B cell (primary cell): Measurements from ENCODE around the gene ZDHHC1.

Source experiments
- EZH2 ChIP-seq: IDR thresholded peaks from 2 replicates; pipeline ENCODE4 v1.6.1; 2012; ENCODE audit warnings: borderline replicate concordance, low read depth, mild to moderate bottlenecking, moderate library complexity, low read length; ENCODE audit not compliant: insufficient read depth, poor library complexity, severe bottlenecking
- TF ChIP-seq, protein P1 (sequence below): fragments of 200-600 bp; IDR thresholded peaks from one replicate; pipeline ENCODE4 v1.8.0; 2022; ENCODE audit warnings: antibody characterized with exemption, mild to moderate bottlenecking

DNA sequence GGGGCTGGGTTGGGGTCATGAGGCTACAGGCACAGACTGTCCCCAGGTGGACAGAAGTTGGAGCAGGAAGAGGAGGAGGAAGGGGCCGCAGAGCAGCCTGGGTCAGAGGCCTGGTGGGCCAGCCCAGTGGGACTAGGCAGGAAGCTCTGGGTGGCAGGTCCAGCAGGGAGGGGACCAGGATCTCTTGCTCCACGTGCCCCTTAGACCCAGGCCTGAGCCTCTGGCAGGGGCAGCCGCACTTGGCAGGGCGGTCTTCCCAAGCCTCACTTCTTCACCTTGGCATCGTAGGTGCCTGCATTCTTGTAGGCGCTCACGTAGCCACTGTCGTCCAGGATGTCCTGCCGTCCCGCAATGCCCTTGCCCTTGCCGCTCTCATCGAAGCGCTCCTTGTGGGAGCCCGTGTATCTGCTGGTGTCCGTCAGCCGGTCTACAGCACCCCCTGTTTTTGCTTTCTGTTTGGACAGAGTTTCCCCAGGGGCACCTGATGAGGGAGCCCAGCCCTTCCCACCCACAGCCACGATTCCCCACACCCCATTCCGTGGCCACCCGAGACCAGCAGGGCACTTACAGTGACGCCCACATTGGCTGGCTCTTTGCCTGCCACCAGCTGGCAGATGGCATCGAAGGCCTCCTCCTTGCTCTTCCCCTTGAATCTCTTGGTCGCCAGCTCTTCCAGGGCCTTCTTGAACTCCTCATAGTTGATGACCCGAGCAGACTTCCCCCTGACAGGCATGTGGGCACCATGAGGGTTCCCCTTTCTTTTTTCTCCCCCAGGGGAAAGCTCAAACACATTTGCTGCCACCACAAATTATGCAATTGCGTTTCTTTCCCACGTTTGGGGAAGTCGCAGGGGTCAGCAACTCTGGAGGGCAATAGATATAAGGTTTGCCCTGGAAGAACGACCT is 26.1 kb downstream of the ZDHHC1 start:
- TF ChIP-seq, protein P1, sequence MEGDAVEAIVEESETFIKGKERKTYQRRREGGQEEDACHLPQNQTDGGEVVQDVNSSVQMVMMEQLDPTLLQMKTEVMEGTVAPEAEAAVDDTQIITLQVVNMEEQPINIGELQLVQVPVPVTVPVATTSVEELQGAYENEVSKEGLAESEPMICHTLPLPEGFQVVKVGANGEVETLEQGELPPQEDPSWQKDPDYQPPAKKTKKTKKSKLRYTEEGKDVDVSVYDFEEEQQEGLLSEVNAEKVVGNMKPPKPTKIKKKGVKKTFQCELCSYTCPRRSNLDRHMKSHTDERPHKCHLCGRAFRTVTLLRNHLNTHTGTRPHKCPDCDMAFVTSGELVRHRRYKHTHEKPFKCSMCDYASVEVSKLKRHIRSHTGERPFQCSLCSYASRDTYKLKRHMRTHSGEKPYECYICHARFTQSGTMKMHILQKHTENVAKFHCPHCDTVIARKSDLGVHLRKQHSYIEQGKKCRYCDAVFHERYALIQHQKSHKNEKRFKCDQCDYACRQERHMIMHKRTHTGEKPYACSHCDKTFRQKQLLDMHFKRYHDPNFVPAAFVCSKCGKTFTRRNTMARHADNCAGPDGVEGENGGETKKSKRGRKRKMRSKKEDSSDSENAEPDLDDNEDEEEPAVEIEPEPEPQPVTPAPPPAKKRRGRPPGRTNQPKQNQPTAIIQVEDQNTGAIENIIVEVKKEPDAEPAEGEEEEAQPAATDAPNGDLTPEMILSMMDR = no peak
- no peak for TF ChIP-seq EZH2
